Measurements from ENCODE around the gene INPP5D.

Gene INPP5D

DNA sequence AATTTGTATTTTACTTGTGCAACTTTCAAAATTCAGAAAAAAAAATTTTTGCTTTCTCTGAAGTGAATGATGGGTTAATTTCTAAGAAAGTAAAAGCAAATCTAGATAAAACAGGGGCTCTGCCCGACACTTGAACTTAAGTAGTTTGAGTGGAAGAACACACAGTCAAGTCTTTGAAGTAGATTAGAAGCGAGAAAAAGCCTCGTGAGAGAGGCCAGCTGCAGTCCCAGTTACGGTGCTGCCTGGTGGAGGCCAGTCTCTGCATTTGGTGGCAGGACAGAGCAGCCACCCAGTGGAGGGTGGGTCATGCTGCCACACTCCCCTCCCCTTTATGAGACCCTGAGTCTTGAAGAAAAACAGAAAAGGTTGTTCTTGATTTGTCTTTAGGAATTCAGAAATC, 81.8 kb downstream of the INPP5D start:
- TF ChIP-seq CTCF (IDR thresholded peaks at IDR 0.05; ENCODE audit: low read depth, low read length), result no peak
- no peak for DNase-seq
- H3K36me3 ChIP-seq, result no peaks in the 10 kb centered on the region

GRCh38 chr2:233142355-233142897, 82.3 kb downstream of the INPP5D start:
- no peaks in the 10 kb centered on the region for H3K4me1 ChIP-seq
- DNase-seq, result no peak
- H3K36me3 ChIP-seq, result no peaks in the 10 kb centered on the region

More for the DNA sequence above, 81.8 kb downstream of the INPP5D start:
- Histone ChIP-seq H3K4me3 (ENCODE audit: low read depth, low read length) (no peak overlapping the region), H3K9me3 (no peaks in the 10 kb centered on the region), H3K27me3 (peaks cover 3% of the 10 kb centered on the region), H3K4me1 (no peaks in the 10 kb centered on the region)

DNA sequence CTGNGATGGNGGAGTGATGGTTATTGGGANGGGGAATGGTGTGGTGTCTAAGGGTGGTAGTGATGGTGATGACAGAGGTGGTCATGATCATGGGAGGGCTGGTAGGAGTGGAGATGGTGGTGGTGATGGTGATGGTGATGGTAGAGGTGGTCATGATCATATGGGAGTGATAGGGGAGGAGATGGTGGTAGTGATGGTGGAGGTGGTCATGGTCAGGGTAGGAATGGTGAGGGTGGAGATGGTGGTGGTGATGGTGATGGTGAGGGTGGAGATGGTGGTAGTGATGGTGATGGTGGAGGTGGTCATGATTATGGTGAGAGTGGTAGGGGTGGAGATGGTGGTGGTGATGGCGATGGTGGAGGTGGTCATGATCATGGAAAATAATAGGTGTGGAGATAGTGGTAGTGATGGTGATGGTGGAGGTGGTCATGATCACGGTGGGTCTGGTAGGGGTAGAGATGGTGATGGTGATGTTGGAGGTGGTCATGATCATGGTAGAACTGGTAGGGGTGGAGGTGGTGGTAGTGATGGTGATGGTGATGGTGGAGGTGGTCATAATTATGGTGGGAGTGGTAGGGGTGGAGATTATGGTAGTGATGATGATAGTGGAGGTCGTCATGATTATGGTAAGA, 83.7 kb downstream of the INPP5D start:
- Histone ChIP-seq H3K27me3 (peaks cover 3% of the 10 kb centered on the region), H3K4me3 (ENCODE audit: low read depth, low read length) (no peak overlapping the region), H3K9me3 (no peaks in the 10 kb centered on the region), H3K36me3 (no peaks in the 10 kb centered on the region), H3K4me1 (no peaks in the 10 kb centered on the region)
- no peak for TF ChIP-seq CTCF (IDR thresholded peaks at IDR 0.05; ENCODE audit: low read depth, low read length)
- no peak for DNase-seq

More at GRCh38 chr2:233142355-233142897, 82.3 kb downstream of the INPP5D start:
- Histone ChIP-seq H3K27me3 (peaks cover 3% of the 10 kb centered on the region), H3K4me3 (ENCODE audit: low read depth, low read length) (no peak overlapping the region), H3K9me3 (no peaks in the 10 kb centered on the region)
- no peak for TF ChIP-seq CTCF (IDR thresholded peaks at IDR 0.05; ENCODE audit: low read depth, low read length)

DNA sequence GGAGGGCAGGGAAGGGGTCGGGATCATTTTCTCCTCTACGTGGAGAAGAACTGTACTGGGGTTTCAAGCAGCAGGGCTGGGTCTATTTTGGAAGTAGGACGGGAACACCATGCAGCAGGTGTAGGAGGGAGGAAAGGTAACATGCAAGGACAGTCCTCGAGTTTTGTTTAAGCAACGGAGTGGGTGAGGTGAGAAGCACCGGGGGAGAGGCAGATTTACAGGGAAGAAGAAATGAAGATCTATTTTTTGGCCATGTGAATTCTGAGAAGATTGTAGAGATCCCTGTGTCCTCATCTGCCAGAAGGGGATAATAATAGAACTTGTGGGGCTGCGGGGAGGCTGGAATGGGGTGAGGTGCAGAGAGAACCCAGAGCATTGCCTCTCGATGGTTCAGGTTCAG, 85.6 kb downstream of the INPP5D start:
- Histone ChIP-seq H3K9me3 (no peaks in the 10 kb centered on the region), H3K27me3 (peaks cover 3% of the 10 kb centered on the region), H3K4me1 (no peaks in the 10 kb centered on the region), H3K4me3 (ENCODE audit: low read depth, low read length) (no peak overlapping the region), H3K36me3 (no peaks in the 10 kb centered on the region)
- DNase-seq, result no peak
- no peak for TF ChIP-seq CTCF (IDR thresholded peaks at IDR 0.05; ENCODE audit: low read depth, low read length)

GRCh38 chr2:233146194-233146593, 86.1 kb downstream of the INPP5D start:
- Histone ChIP-seq H3K36me3 (no peaks in the 10 kb centered on the region), H3K4me3 (ENCODE audit: low read depth, low read length) (no peak overlapping the region), H3K4me1 (no peaks in the 10 kb centered on the region), H3K27me3 (peaks cover 3% of the 10 kb centered on the region), H3K9me3 (no peaks in the 10 kb centered on the region)
- no peak for DNase-seq
- TF ChIP-seq CTCF (IDR thresholded peaks at IDR 0.05; ENCODE audit: low read depth, low read length), result no peak

GRCh38 chr2:233147136-233147828, 87.1 kb downstream of the INPP5D start:
- DNase-seq, result no peak
- Histone ChIP-seq H3K27me3 (peaks cover under 1% of the 10 kb centered on the region), H3K36me3 (no peaks in the 10 kb centered on the region), H3K4me3 (ENCODE audit: low read depth, low read length) (no peak overlapping the region), H3K9me3 (no peaks in the 10 kb centered on the region), H3K4me1 (no peaks in the 10 kb centered on the region)
- no peak for TF ChIP-seq CTCF (IDR thresholded peaks at IDR 0.05; ENCODE audit: low read depth, low read length)

Data from BE2C (cell line).